HK-2 (cell line): Measurements from ENCODE around the gene RNASEH2A.

Experiments
- DNase-seq: peaks from one replicate; pipeline ENCODE4 v3.0.0-alpha.2; 2018; ENCODE audit not compliant: unreplicated experiment

RNASEH2A gene

GRCh38 chr19:12782424-12783290 is 23.7 kb upstream of the RNASEH2A start:
- DNase-seq = peak; percentile 84

- DNase-seq = no peak
Observed at GRCh38 chr19:12783291-12783848, 23.0 kb upstream of the RNASEH2A start.

- DNase-seq = peak; percentile 71
Observed at GRCh38 chr19:12783849-12784393, 22.5 kb upstream of the RNASEH2A start.

- no peak for DNase-seq
Observed at GRCh38 chr19:12784394-12784870, 22.0 kb upstream of the RNASEH2A start.

- peak; percentile 24 for DNase-seq
Observed at GRCh38 chr19:12784871-12785430, 21.4 kb upstream of the RNASEH2A start.

- DNase-seq = no peak
Observed at GRCh38 chr19:12785431-12786031, 20.9 kb upstream of the RNASEH2A start.

GRCh38 chr19:12786141-12786870 is 20.1 kb upstream of the RNASEH2A start:
- no peak for DNase-seq

- no peak for DNase-seq
Observed at GRCh38 chr19:12786952-12787351, 19.4 kb upstream of the RNASEH2A start.

- no peak for DNase-seq
Observed at GRCh38 chr19:12787458-12787857, 18.9 kb upstream of the RNASEH2A start.

- no peak for DNase-seq
Observed at GRCh38 chr19:12788042-12788681, 18.2 kb upstream of the RNASEH2A start.

- peak; percentile 82 for DNase-seq
Observed at GRCh38 chr19:12788682-12789097, 17.7 kb upstream of the RNASEH2A start.

- no peak for DNase-seq
Observed at GRCh38 chr19:12789098-12789903, 17.1 kb upstream of the RNASEH2A start.

GRCh38 chr19:12789904-12790619 is 16.3 kb upstream of the RNASEH2A start:
- peak; percentile 96 for DNase-seq

GRCh38 chr19:12790628-12791344 is 15.6 kb upstream of the RNASEH2A start:
- no peak for DNase-seq

- DNase-seq = peak; percentile 98
Observed at GRCh38 chr19:12791345-12792050, 14.9 kb upstream of the RNASEH2A start, which contains the start of gene JUNB. TSS of gene JUNB (plus strand) at chr19:12791486. CDS start at chr19:12791772, 286 bp downstream.

- DNase-seq = peak; percentile 66
Observed at GRCh38 chr19:12792051-12792852, 14.1 kb upstream of the RNASEH2A start.

- no peak for DNase-seq
Observed at GRCh38 chr19:12792853-12793289, 13.5 kb upstream of the RNASEH2A start.
